DMS79 treated with DMSO at 0.1 percent for 48 hours (cell line): ENCODE data around the gene ZSCAN1.
A peak's percentile ranks its signal among the peaks of the same experiment; 100 is the strongest.

ENCODE experiments used
- DNase-seq: peaks from one replicate; lab custom pipeline; 2025; lab: John Stamatoyannopoulos, UW

Gene ZSCAN1

DNA sequence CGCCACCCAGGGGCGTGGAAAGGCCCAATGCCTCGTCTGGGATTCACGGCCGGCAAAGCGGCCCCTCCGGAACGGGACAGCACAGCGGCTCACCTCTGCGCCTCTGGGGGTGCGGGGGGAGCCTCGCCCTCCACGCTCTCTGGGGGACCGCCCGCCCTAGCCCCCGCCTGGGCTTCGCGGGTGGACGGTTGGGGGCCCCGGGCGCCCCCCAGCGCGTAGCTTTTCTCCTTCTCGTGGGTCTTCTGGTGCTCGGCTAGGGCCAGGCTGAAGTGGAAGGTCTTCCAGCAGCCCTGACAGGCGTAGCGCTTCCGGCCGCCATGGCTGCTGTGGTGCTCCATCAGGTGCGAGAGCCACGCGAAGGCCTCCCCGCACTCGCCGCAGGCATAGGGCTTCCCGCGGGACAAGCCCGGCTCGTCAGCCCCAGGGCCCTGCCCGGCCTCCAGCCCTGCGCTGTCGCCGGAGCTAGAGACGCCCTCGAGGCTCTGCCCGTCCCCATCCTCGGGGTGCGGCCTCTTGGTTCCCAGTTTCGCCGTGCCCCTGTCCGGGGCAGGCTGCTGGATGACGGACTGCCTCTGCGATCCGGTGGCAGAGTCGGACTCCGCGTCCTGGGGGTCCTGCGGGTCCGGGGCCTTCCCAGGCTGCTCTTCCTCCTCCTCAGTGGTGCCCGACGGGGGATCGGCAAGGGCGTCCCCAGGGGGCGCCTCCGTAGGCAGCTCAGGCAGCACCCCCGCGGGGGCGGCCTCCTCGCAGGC is 50.9 kb downstream of the ZSCAN1 start:
- no peak for DNase-seq

GRCh38 chr19:58085348-58085875 is 51.6 kb downstream of the ZSCAN1 start:
- no peak for DNase-seq

GRCh38 chr19:58086825-58087710 is 53.2 kb downstream of the ZSCAN1 start:
- DNase-seq = no peak

- DNase-seq = no peak
These were observed 54.8 kb downstream of the ZSCAN1 start for GRCh38 chr19:58088521-58089052.

GRCh38 chr19:58089846-58090245 is 56.0 kb downstream of the ZSCAN1 start:
- no peak for DNase-seq

- DNase-seq = no peak
These were observed 57.6 kb downstream of the ZSCAN1 start for GRCh38 chr19:58091251-58091995.

- no peak for DNase-seq
These were observed 59.2 kb downstream of the ZSCAN1 start for GRCh38 chr19:58093071-58093470.

DNA sequence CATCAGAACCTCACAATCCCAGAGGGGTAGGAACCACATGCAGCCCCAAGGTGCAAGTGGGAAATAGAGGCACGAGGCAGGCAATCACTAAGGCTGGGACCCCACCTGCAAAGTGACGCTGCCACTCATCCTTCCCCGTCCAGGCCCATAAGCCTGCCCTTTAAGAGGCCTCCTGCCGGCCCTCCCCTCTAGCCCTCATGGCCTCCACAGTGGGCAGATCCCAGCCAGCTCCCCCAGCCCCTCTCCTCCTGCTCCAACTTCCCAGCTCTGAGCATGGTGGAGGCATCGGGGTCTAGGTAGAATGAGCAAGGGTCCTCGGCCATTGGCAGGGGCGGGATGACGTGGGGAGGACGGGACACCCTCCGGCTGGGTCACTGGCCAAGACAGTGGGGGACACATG is 61.5 kb downstream of the ZSCAN1 start:
- no peak for DNase-seq

DNA sequence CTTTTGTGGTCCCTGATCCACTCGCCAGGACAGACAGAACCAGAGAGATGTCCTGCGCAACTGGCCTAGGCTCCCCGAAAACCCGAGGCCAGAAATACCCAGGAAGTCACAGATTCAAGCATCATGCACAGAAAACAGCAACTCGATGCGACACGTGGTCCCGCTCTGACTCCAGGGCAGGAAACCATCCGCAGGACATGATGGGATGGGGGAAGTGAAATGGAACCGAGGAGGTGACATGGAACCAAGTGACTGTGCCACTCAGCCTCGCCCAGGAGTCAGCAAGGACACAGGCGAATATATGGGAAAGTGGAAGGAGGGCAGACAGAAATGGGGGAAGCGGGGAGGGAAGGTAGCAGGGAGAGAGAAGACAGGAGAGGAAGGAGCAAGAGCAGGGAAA is 63.1 kb downstream of the ZSCAN1 start:
- no peak for DNase-seq

DNA sequence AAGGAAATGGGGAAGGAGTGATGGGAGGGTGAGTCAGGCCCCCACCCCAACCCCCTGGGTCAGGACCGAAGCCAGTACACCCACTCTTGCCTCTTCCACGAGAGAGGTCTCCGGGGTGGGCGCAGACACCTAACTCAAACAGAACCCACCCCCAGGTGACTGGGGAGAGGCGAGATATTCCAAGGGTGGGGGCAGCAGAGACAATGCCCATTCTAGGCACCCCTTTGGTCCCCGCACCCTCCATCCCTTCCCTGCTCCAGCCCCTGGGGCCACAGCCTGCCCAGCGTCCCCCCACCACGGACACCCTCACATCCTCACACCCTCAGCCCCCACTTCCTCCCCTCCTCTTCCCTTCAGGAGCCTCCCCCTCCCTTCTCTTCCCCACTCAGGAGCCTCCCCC is 63.5 kb downstream of the ZSCAN1 start:
- no peak for DNase-seq

DNA sequence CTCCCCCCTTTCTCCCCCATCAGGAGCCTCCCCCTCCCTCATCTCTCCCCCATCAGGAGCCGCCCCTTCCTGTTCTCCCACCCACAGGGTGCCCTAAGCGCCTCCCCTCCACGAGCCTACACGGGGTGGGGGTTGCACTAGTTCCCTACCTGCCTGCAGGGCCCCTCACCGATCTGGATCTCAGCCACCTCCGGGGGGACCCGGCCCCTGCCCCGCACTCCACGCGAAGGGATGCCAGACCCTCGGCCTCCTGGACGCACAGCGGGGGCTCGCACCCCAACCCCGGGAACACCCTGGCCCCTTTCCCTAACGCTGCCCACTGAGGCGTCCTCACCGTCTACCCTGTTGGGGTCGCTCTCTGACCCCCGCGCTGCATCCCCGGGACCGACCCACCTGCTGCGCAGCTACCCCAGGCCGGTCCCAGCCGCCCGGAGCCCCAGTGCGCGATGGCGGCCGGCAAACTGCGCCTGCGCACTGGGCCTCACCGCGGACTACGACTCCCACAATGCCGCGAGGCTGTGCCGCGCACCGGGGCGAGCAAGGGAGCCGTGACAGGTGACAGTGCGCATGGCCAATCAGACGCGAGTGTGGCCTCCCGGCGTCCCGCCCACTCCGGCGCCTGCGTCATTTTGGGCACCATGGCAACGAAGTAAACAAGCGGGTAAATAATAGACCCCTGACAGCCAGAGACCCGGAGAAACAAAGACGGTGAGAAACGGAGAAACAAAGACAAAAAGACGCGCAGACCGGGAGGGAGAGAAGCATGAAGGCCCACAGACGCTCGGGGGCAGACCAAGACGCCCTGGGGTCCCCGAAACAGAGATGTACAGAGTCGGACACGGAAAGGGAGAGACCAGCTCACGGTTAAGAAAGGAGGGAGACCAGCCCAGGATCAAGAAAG is 64.2 kb downstream of the ZSCAN1 start, which contains the start of gene ZSCAN18:
Gene ZSCAN18 (minus strand): TSS at position 451 of the 901 bp plus-strand sequence. CDS start 7,964 bp downstream, outside the sequence.
- peak; percentile 95 for DNase-seq

- DNase-seq = no peak
These were observed 64.8 kb downstream of the ZSCAN1 start for GRCh38 chr19:58098682-58098998.
